HL-60 (cell line): ENCODE data around the gene BCAS3.

ENCODE experiments used
- DNase-seq, 2 experiments: peaks; one replicate each; pipeline ENCODE4 v3.0.0-alpha.2; 2010 to 2020; ENCODE audit warnings: low read depth in 1 of 2, low spot score in 1 of 2
- H3K27ac ChIP-seq: fragments of 250-450 bp; sonication (Bioruptor Pico); replicated peaks from 2 replicates; pipeline ENCODE4 v1.5.1; 2020; ENCODE audit warnings: mild to moderate bottlenecking, moderate library complexity
- H3K27me3 ChIP-seq: fragments of 250-450 bp; sonication (Bioruptor Pico); 2 replicates; pipeline ENCODE4 v1.5.1; 2021; ENCODE audit warnings: mild to moderate bottlenecking, moderate library complexity; ENCODE audit not compliant: insufficient read depth, poor library complexity, severe bottlenecking
- H3K4me3 ChIP-seq: replicated peaks from 2 replicates; pipeline ENCODE4 v1.5.1; 2011; ENCODE audit warnings: mild to moderate bottlenecking, control low read depth, low read length; ENCODE audit not compliant: insufficient read depth
- CTCF ChIP-seq: IDR thresholded peaks from one replicate; pipeline ENCODE4 v1.5.1; 2011; ENCODE audit warnings: low read length, control low read depth, inconsistent platforms; ENCODE audit not compliant: insufficient read depth
- GABPA ChIP-seq: IDR thresholded peaks from 2 replicates; pipeline ENCODE4 v1.6.1; 2012; ENCODE audit warnings: low read depth
- POLR2AphosphoS5 ChIP-seq: IDR thresholded peaks from 2 replicates; pipeline ENCODE4 v1.6.1; 2012; ENCODE audit warnings: low read depth
- REST ChIP-seq: IDR thresholded peaks from 2 replicates; pipeline ENCODE4 v1.6.1; 2012; ENCODE audit warnings: low read depth; ENCODE audit not compliant: insufficient replicate concordance
- SPI1 ChIP-seq: IDR thresholded peaks from 2 replicates; pipeline ENCODE4 v1.6.1; 2012; ENCODE audit warnings: low read depth, mild to moderate bottlenecking, borderline replicate concordance

Gene BCAS3

GRCh38 chr17:61196302-61196704, 518.7 kb downstream of the BCAS3 start:
- no peaks in the 10 kb centered on the region for H3K27me3 ChIP-seq
- no peak for DNase-seq
- no peak overlapping the region for H3K4me3 ChIP-seq
- H3K27ac ChIP-seq = no peak overlapping the region
- TF ChIP-seq POLR2AphosphoS5 (no peak), REST (no peak), CTCF (no peak), GABPA (no peak), SPI1 (no peak)

GRCh38 chr17:61196799-61197198, 519.1 kb downstream of the BCAS3 start:
- Histone ChIP-seq H3K4me3 (no peak overlapping the region), H3K27me3 (no peaks in the 10 kb centered on the region), H3K27ac (no peak overlapping the region)
- no peak for DNase-seq
- TF ChIP-seq POLR2AphosphoS5 (no peak), GABPA (no peak), CTCF (no peak), REST (no peak), SPI1 (no peak)

GRCh38 chr17:61199431-61200338, 522.0 kb downstream of the BCAS3 start:
- Histone ChIP-seq H3K27ac (no peak overlapping the region), H3K27me3 (no peaks in the 10 kb centered on the region), H3K4me3 (no peak overlapping the region)
- TF ChIP-seq POLR2AphosphoS5 (no peak), REST (no peak), SPI1 (no peak), CTCF (no peak), GABPA (no peak)
- DNase-seq = no peak
